Gastroesophageal sphincter (tissue), 3 donors: ENCODE data around the gene SLMAP.

Source experiments
- CTCF ChIP-seq, 4 experiments: fragments of 200-600 bp in 2 of 4; fragments of 450-650 bp in 2 of 4; sonication (generic) in 1 of 4; IDR thresholded peaks; one replicate each; pipeline ENCODE4 v1.5.1; 2017 to 2019; ENCODE audit warnings: antibody characterized with exemption in 4 of 4, mild to moderate bottlenecking in 2 of 4, moderate library complexity in 2 of 4
- EP300 ChIP-seq: sonication (generic); formaldehyde crosslinking; IDR thresholded peaks from one replicate; pipeline ENCODE4 v1.6.1; 2017; ENCODE audit warnings: antibody characterized with exemption, mild to moderate bottlenecking
- POLR2A ChIP-seq, 2 donors: fragments of 450-650 bp; IDR thresholded peaks; one replicate each; pipeline ENCODE4 v1.6.1; 2017; ENCODE audit warnings: antibody characterized with exemption in 2 of 2, mild to moderate bottlenecking in 2 of 2, moderate library complexity in 1 of 2
- POLR2AphosphoS5 ChIP-seq: sonication (generic); formaldehyde crosslinking; IDR thresholded peaks from one replicate; pipeline ENCODE4 v1.6.1; 2017; ENCODE audit warnings: antibody characterized with exemption

- TF ChIP-seq CTCF (IDR thresholded peaks at IDR 0.05) (no peak), EP300 (no peak), POLR2A (IDR thresholded peaks at IDR 0.05) (no peak), POLR2AphosphoS5 (no peak)
Observed at GRCh38 chr3:57735405-57735804, 20.7 kb upstream of the SLMAP start.
